CD4-positive, CD25-positive, alpha-beta regulatory T cell (primary cell): ENCODE results near the gene STIM1. TPM values are rescaled to one million over a fixed set of nuclear protein-coding genes. Genes with fewer than 3 reads are reported as not detected.

Source experiments
- ATAC-seq, 2 donors: fragments of 150-1000 bp; cut with Tn5 transposase; one replicate each; pipeline ENCODE4 v1.10.0; 2021; ENCODE audit warnings: low read depth in 2 of 2, moderate number of reproducible peaks in 2 of 2, moderate library complexity in 1 of 2
- DNase-seq, 3 donors: peaks; one replicate each; pipeline versions ENCODE4 v3.0.0 to v3.0.0-alpha.2; 2012 to 2022; ENCODE audit warnings: mixed read lengths in 1 of 3
- H3K27ac ChIP-seq: one replicate; pipeline ENCODE4 v1.7.0; 2013; ENCODE audit warnings: mild to moderate bottlenecking, low read length; ENCODE audit not compliant: insufficient read depth, poor library complexity, severe bottlenecking
- H3K27me3 ChIP-seq: one replicate; pipeline ENCODE4 v1.7.0; 2013; ENCODE audit warnings: low read length; ENCODE audit not compliant: control insufficient read depth, insufficient read depth
- H3K36me3 ChIP-seq: one replicate; pipeline ENCODE4 v1.7.0; 2013; ENCODE audit warnings: mild to moderate bottlenecking, low read length, moderate library complexity; ENCODE audit not compliant: control insufficient read depth, insufficient read depth
- H3K4me1 ChIP-seq: 2 replicates; pipeline ENCODE4 v1.7.0; 2013; ENCODE audit warnings: mild to moderate bottlenecking, low read length; ENCODE audit not compliant: insufficient read depth, control insufficient read depth, poor library complexity, severe bottlenecking
- H3K4me3 ChIP-seq: one replicate; pipeline ENCODE4 v1.7.0; 2013; ENCODE audit warnings: low read depth, mild to moderate bottlenecking, low read length, moderate library complexity
- H3K9me3 ChIP-seq, 2 experiments: 1 replicate in 1 of 2; 2 replicates in 1 of 2; pipeline ENCODE4 v1.7.0; 2013; ENCODE audit warnings: low read length in 2 of 2, mild to moderate bottlenecking in 1 of 2, moderate library complexity in 1 of 2; ENCODE audit not compliant: control insufficient read depth in 2 of 2
- H3K27ac Mint-ChIP-seq, 3 donors: one replicate each; pipeline ENCODE4 v1.8.0; 2020 to 2022; ENCODE audit warnings: mild to moderate bottlenecking in 3 of 3, mixed read lengths in 3 of 3, moderate library complexity in 2 of 3
- H3K27me3 Mint-ChIP-seq: one replicate; pipeline ENCODE4 v1.8.0; 2022; ENCODE audit warnings: mild to moderate bottlenecking, mixed read lengths
- H3K36me3 Mint-ChIP-seq: one replicate; pipeline ENCODE4 v1.8.0; 2020; ENCODE audit warnings: mixed read lengths
- H3K4me1 Mint-ChIP-seq, 4 donors: one replicate each; pipeline ENCODE4 v1.8.0; 2020 to 2022; ENCODE audit warnings: mixed read lengths in 4 of 4, mild to moderate bottlenecking in 1 of 4
- H3K4me3 Mint-ChIP-seq, 4 donors: one replicate each; pipeline ENCODE4 v1.8.0; 2020 to 2022; ENCODE audit warnings: mild to moderate bottlenecking in 4 of 4, mixed read lengths in 4 of 4, moderate library complexity in 3 of 4
- H3K9me3 Mint-ChIP-seq, 7 donors: one replicate each; pipeline ENCODE4 v1.8.0; 2020 to 2022; ENCODE audit warnings: mixed read lengths in 7 of 7, mild to moderate bottlenecking in 3 of 7, moderate library complexity in 2 of 7
- polyA plus RNA-seq, 4 donors: library from polyadenylated mRNA; unstranded; fragments of 300-500 nt; fragmentation: Illumina TruSeq; gene quantifications; one replicate each; pipeline ENCODE4 v1.2.3, GENCODE V29; 2021
- total RNA-seq: library from RNA; stranded (reverse); gene quantifications from one replicate; pipeline ENCODE4 v1.2.3, GENCODE V29; 2022

The STIM1 gene
- total and polyA plus RNA-seq, 5 donors from 2014 or later: 25.7 to 134 (median 29.8) TPM

DNA sequence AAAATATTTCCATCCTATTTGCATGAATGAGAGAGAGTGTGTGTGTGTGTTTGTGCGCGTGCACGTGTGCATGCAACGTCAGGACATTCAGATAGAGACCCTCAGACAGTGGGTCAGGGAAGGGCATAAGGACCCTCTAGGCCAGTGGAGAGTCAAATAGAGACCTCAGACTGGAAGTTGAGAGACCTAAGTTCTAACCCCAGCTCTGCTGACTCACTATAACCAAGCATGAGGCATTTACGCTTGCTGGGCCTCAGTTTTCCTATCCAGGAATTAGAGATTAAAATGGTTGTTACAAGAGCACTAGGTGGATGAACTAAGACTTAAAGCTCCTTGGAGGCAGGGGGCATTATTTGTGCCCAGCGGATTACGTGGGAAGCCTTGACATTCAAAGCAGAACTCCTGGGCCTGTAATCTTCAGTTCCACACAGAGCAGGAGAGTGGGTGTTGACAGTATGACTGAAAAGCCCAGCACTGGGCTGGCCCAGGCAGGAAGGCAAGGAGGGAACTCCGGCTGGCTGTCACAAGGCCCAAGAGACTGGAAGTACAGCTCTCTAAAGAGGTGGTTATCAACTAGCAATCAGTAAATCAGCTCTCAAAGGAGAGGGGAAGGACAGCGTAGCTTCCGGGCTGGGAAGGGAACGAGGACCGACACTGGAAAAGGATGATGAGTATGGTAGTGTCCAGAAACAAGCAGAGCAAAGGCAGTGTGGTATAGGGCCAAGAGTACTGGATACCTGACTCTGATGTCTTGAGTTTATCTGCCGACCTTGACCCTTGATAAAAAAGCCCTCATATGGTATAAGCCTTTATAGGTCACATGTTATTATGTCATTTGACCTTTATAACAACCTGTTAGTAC lies 23.9 kb upstream of the STIM1 start:
- Histone ChIP-seq H3K9me3 (no peaks in the 10 kb centered on the region), H3K27me3 (no peaks in the 10 kb centered on the region), H3K27ac (peak overlapping the region; percentile 65), H3K4me3 (peak overlapping the region; percentile 98), H3K36me3 (peaks cover 57% of the 10 kb centered on the region), H3K4me1 (peaks cover 61% of the 10 kb centered on the region)
- Mint-ChIP-seq H3K36me3 (peaks cover 51% of the 10 kb centered on the region), H3K4me3 (peak overlapping the region; percentile 17 to 96 (median 78)), H3K27ac (peak overlapping the region; percentile 86 to 99 (median 93)), H3K4me1 (peaks cover 33 to 91% (median 67%) of the 10 kb centered on the region in 4 donors), H3K9me3 (peaks cover 0 to 1% (median 0%) of the 10 kb centered on the region in 7 donors), H3K27me3 (no peaks in the 10 kb centered on the region)
- ATAC-seq (peak; percentile 32 to 46), DNase-seq (no peak)

DNA sequence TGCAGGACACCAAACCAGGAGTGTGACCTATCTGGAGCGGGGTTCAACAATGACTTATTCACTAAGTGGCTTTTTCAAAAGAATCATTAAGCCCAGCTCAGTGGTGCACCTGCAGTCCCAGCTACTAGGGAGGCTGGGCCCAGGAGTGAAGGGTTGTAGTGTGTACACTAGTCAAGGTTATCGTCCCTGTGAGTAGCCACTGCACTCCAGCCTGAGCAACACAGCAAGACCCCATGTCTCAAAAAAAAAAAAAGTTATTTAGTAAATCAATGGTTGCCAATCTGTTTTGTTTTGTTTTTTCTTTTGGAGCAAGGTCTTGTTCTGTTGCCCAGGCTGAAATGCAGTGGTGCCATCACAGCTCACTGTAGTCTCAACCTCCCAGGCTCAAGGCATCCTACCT lies 22.6 kb upstream of the STIM1 start:
- H3K9me3 ChIP-seq: no peaks in the 10 kb centered on the region
- Mint-ChIP-seq H3K4me3 (peak overlapping the region; percentile 12 to 96 (median 86)), H3K27me3 (no peaks in the 10 kb centered on the region), H3K9me3 (peaks cover 0 to 1% (median 0%) of the 10 kb centered on the region in 7 donors), H3K36me3 (peaks cover 42% of the 10 kb centered on the region), H3K4me1 (peaks cover 37 to 90% (median 69%) of the 10 kb centered on the region in 4 donors), H3K27ac (peak overlapping the region; percentile 92 to 99 (median 95))
- H3K4me1 ChIP-seq: peaks cover 73% of the 10 kb centered on the region
- H3K27me3 ChIP-seq: no peaks in the 10 kb centered on the region
- peaks cover 45% of the 10 kb centered on the region for H3K36me3 ChIP-seq
- ATAC-seq (no peak), DNase-seq (no peak)
- H3K27ac ChIP-seq: peak overlapping the region; percentile 65
- peak overlapping the region; percentile 98 for H3K4me3 ChIP-seq

DNA sequence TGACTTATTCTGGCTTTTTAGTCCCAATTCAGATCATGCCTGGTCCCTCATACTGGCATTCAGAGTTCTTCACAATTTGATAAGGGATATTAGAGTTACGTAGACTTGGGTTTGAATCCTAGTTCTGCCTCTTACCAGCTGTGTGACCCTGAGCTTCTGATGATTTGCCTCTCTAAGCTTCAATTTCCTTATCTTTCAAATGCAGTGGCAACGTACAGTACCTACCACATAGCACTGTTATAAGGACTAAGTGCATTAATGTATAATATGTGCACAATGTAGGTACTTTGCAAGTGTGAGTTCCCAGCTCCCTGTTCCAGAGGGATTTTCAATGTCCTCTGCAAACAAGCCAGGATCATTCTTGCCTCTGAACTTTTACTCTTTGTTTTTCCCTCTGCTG lies 22.0 kb upstream of the STIM1 start:
- Histone ChIP-seq H3K4me1 (peaks cover 80% of the 10 kb centered on the region), H3K4me3 (peak overlapping the region; percentile 98), H3K36me3 (peaks cover 42% of the 10 kb centered on the region), H3K27ac (peak overlapping the region; percentile 65), H3K27me3 (no peaks in the 10 kb centered on the region), H3K9me3 (no peaks in the 10 kb centered on the region)
- peak overlapping the region; percentile 73 to 97 (median 96) for H3K4me3 Mint-ChIP-seq
- H3K9me3 Mint-ChIP-seq: peaks cover 0 to 1% (median 0%) of the 10 kb centered on the region in 7 donors
- no peaks in the 10 kb centered on the region for H3K27me3 Mint-ChIP-seq
- peak overlapping the region; percentile 92 to 99 (median 95) for H3K27ac Mint-ChIP-seq
- ATAC-seq (no peak), DNase-seq (no peak)
- H3K36me3 Mint-ChIP-seq: peaks cover 46% of the 10 kb centered on the region
- peaks cover 42 to 91% (median 69%) of the 10 kb centered on the region in 4 donors for H3K4me1 Mint-ChIP-seq

DNA sequence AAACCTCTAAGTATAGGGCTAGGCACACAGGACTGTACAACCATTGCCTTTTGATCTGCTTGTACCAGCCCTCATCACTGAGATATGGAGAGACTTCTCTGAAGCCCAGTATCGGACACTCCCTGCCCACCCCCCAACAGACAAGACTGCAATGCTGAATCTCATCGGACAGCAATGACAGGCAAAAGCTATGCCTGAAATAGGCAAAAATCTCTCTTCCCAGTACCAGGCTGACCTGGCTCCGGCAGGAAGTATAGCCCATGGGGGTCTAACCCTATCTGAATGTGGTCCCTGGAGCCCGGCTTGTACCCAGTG lies 21.2 kb upstream of the STIM1 start:
- peaks cover 87% of the 10 kb centered on the region for H3K4me1 ChIP-seq
- peak overlapping the region; percentile 65 for H3K27ac ChIP-seq
- Mint-ChIP-seq H3K27me3 (peaks cover 2% of the 10 kb centered on the region), H3K4me3 (peak overlapping the region; percentile 73 to 97 (median 96)), H3K36me3 (peaks cover 50% of the 10 kb centered on the region), H3K4me1 (peaks cover 46 to 97% (median 73%) of the 10 kb centered on the region in 4 donors), H3K9me3 (peaks cover 0 to 3% (median 0%) of the 10 kb centered on the region in 7 donors), H3K27ac (peak overlapping the region; percentile 95 to 99 (median 95))
- no peak for ATAC-seq
- no peaks in the 10 kb centered on the region for H3K27me3 ChIP-seq
- no peaks in the 10 kb centered on the region for H3K9me3 ChIP-seq
- DNase-seq: no peak
- H3K4me3 ChIP-seq: peak overlapping the region; percentile 98
- H3K36me3 ChIP-seq: peaks cover 37% of the 10 kb centered on the region

DNA sequence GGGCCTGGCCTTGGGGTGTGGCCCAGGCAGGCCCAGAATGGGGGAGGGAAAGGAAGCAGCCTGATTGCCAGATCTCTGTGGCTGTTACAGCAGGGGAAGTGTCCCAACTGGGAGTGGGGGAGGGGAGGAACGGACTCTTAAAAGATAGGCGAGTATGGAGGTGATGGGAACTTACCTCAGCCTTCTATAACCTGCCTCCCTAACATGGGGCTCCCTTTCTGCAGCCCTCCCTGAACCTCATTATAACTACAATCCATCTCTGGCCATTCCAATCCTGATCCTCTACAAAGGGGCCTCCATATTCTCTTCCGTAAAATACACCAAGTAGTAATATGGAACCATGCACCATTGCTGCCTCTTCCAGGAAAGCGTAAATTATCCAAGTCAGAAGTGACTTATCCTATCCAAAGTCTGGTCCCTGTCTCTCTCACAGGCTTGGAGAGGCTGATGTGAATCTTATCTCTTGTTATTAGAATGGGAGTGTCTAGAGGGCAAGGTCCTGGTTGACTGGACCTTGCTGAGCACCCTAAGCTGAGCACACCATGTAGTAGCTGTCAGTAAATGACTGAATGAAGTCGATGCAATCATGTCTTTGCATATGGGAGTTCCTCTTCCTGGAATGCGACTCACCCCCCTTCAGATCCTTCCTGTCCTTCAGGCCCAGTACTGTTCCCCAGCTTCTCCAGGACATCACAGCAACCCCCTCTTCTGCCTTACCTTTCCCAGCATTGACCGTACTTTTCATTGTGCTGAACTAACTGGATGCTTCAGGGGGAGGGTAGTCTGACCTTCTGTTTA lies 20.6 kb upstream of the STIM1 start:
- peak overlapping the region; percentile 73 to 97 (median 96) for H3K4me3 Mint-ChIP-seq
- Histone ChIP-seq H3K27me3 (no peaks in the 10 kb centered on the region), H3K9me3 (no peaks in the 10 kb centered on the region), H3K4me1 (peaks cover 92% of the 10 kb centered on the region), H3K36me3 (peaks cover 33% of the 10 kb centered on the region), H3K27ac (peak overlapping the region; percentile 65), H3K4me3 (peak overlapping the region; percentile 98)
- ATAC-seq (no peak), DNase-seq (peak in 1 of 3 donors; percentile 42)
- peaks cover 0 to 5% (median 0%) of the 10 kb centered on the region in 7 donors for H3K9me3 Mint-ChIP-seq
- H3K4me1 Mint-ChIP-seq: peaks cover 48 to 94% (median 74%) of the 10 kb centered on the region in 4 donors
- H3K36me3 Mint-ChIP-seq: peaks cover 54% of the 10 kb centered on the region
- peak overlapping the region; percentile 95 to 99 (median 95) for H3K27ac Mint-ChIP-seq
- peaks cover 5% of the 10 kb centered on the region for H3K27me3 Mint-ChIP-seq

DNA sequence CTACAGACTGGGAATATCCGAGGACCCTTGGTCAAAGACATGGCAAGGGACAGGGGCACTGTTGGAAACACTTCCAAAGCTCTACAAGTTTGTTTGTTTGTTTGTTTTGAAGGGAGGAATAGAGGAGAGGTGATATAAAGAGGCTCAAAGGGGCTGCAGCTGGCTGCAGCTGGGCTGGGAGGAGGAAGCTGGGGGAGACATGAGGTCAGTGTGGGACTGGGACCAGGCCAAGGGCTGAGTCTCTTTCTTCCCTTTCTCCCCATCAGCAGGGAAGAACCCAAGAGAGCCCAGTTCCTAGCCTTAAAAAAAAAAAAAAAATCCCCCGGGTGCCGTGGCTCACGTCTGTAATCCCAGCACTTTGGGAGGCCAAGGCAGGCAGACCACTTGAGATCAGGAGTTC lies 19.7 kb upstream of the STIM1 start:
- no peak for DNase-seq
- Histone ChIP-seq H3K27ac (peak overlapping the region; percentile 65), H3K36me3 (peaks cover 24% of the 10 kb centered on the region), H3K9me3 (no peaks in the 10 kb centered on the region), H3K4me1 (peaks cover 91% of the 10 kb centered on the region), H3K4me3 (peak overlapping the region; percentile 98), H3K27me3 (no peaks in the 10 kb centered on the region)
- peaks cover 48 to 87% (median 68%) of the 10 kb centered on the region in 4 donors for H3K4me1 Mint-ChIP-seq
- peaks cover 0 to 5% (median 0%) of the 10 kb centered on the region in 7 donors for H3K9me3 Mint-ChIP-seq
- ATAC-seq: no peak
- H3K27me3 Mint-ChIP-seq: peaks cover 5% of the 10 kb centered on the region
- H3K27ac Mint-ChIP-seq: peak overlapping the region; percentile 95 to 99 (median 95)
- H3K36me3 Mint-ChIP-seq: peaks cover 49% of the 10 kb centered on the region
- peak overlapping the region; percentile 73 to 97 (median 96) for H3K4me3 Mint-ChIP-seq

- DNase-seq (peak; percentile 43 to 81 (median 55)), ATAC-seq (peak in 1 of 2 donors; percentile 9)
- Mint-ChIP-seq H3K4me1 (peaks cover 36 to 79% (median 59%) of the 10 kb centered on the region in 4 donors), H3K27ac (peak overlapping the region; percentile 87 to 99 (median 91)), H3K4me3 (peak overlapping the region; percentile 93 to 97 (median 96)), H3K36me3 (peaks cover 39% of the 10 kb centered on the region), H3K27me3 (peaks cover 11% of the 10 kb centered on the region), H3K9me3 (peaks cover 0 to 5% (median 0%) of the 10 kb centered on the region in 7 donors)
- H3K4me3 ChIP-seq: peak overlapping the region; percentile 98
- peak overlapping the region; percentile 100 for H3K27ac ChIP-seq
- H3K9me3 ChIP-seq: no peaks in the 10 kb centered on the region
- peaks cover 84% of the 10 kb centered on the region for H3K4me1 ChIP-seq
- H3K27me3 ChIP-seq: no peaks in the 10 kb centered on the region
- peaks cover 14% of the 10 kb centered on the region for H3K36me3 ChIP-seq
These were observed 18.6 kb upstream of the STIM1 start for GRCh38 chr11:3836903-3837302.
